SIG-M5 (cell line): ENCODE data around the gene GRM3.

Experiments
- DNase-seq: peaks from one replicate; lab custom pipeline; 2025; lab: John Stamatoyannopoulos, UW

Gene GRM3

GRCh38 chr7:86786376-86786775 is 142.7 kb downstream of the GRM3 start:
- no peak for DNase-seq

- DNase-seq: no peak
Observed at GRCh38 chr7:86788948-86789347, 145.2 kb downstream of the GRM3 start.

DNA sequence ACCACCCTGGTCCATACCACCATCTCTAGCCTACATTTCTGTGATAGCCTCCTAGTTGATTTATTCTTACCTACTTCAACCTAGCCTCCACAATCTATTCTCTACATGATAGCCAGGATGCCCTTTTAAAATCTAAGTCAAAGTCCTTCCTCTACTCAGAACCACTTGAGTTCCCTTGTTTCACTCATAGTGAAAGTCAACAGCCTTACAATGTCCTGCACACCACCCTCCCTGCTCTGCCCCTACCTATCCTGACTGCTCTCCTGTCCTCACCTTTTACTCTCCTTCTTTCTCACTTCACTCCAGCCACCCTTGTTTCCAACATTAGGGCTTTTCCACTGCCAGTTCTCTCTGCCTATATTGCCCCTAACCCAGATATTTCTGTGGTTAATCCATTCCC is 146.7 kb downstream of the GRM3 start:
- DNase-seq: no peak

DNA sequence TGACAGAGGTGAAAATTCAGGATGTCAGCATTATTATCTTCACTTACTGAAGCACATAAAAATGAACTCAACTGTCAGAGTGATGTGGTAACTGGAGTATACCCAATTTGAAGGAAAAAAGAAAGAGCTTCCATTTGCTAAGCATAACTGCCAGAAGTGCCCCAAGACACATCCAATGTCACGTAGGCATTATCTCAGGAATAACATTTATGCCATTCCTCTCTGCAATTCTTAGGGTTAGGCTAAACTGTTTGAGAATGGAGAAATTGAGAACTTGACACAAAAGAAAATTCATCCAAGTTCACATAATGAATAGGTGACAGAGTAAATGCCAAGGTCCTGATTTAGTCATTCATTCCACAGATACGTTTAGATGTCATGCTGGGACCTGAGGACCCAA is 148.6 kb downstream of the GRM3 start:
- DNase-seq: no peak

GRCh38 chr7:86793136-86793535 is 149.4 kb downstream of the GRM3 start:
- DNase-seq: no peak

- DNase-seq: no peak
Observed at GRCh38 chr7:86814661-86815379, 171.1 kb downstream of the GRM3 start.

GRCh38 chr7:86815556-86815955 is 171.8 kb downstream of the GRM3 start:
- no peak for DNase-seq

- no peak for DNase-seq
Observed at GRCh38 chr7:86818903-86819302, 175.2 kb downstream of the GRM3 start.

GRCh38 chr7:86823769-86824168 is 180.1 kb downstream of the GRM3 start:
- no peak for DNase-seq

DNA sequence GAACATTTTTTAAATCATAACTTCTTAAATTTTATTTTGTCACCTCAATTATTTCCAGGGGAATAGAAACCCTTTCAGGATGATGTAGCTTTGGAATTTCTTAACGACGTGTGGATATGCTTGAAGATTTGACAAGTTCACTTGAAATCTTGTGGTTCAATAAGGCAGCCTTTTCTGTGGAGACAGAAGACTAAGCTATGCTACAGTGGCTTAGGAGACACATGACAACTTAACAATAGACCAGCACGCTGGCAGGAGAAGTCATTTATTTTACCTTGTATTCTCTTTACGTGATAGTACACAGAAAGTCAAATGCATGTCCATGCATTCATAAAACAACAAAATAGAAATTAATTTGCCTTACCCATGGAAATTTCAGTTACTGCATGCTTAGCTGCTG is 181.6 kb downstream of the GRM3 start:
- DNase-seq: no peak

- DNase-seq: no peak
Observed at GRCh38 chr7:86826948-86827347, 183.2 kb downstream of the GRM3 start.

DNA sequence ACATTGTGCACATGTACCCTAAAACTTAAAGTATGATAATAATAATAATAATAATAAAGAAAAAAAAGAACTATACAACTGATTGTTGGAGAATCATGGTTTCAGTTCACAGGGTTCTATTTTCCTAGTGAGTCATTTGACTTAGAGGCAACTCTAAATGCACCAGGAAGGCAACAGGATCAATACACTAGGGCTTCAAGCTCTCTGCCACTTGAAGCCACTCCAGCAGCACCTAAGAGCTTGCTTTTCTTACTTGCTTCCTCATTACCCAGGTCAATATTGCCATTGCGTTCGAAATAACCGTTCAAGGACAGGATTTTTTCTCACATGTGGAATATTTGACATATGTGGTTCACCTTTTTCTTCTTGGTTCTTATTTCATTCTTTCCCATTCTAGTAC is 189.7 kb downstream of the GRM3 start:
- DNase-seq: no peak

- DNase-seq: no peak
Observed at GRCh38 chr7:86837235-86837634, 193.5 kb downstream of the GRM3 start.

- no peak for DNase-seq
Observed at GRCh38 chr7:86844608-86845007, 200.9 kb downstream of the GRM3 start.

DNA sequence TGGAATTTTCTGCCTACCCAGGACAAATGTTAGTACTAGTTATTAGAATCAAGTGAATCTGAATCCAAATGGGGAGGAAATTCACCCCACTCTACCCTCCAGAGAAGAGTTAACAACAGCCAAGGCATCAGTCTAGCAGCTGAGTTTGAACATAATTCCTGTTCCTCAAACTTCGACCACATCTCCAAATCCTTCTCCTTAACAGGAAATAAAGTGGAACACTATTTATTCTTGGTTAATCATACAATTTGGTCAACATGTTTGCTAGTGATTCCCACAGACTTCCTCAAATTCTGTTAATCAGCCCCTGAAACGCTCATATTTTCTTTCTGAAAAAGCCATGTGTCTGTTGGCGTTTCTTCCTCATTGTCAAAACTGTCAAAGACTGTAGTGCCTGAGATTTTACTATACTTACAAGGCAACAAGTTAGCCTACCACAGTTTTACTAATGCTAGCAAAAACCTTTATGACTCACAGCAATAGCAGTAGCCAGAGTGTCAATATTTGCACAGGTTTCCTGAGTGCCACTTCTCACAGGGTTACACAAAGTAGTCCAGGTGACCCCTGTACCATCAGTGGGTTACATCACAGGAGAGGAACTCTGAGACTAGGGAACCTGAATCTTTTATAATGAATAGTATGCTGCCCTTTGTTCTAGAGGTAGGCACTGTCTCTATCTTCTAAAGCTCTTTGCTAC is 202.9 kb downstream of the GRM3 start:
- no peak for DNase-seq

- no peak for DNase-seq
Observed at GRCh38 chr7:86848226-86848625, 204.5 kb downstream of the GRM3 start.

GRCh38 chr7:86851566-86851965 is 207.9 kb downstream of the GRM3 start:
- no peak for DNase-seq

DNA sequence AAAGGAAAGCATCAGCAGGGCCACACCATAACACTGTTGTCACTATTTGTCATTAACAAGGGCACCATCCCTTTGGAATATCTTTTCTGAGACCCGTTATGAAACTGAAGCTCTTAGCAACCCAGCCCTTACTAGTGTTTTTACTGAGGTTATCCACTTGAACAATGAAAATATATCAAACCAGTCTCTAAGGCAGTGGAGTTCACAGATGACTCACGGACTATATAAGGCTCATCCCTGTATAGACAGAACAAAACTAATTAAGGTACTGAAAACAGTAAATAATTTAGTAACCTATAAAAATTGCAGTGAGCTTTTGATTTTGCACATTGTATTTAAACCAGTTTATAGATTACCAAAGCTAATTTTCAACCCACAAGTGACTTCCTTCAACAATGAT is 219.7 kb downstream of the GRM3 start:
- no peak for DNase-seq

- no peak for DNase-seq
Observed at GRCh38 chr7:86867163-86867762, 223.6 kb downstream of the GRM3 start.

DNA sequence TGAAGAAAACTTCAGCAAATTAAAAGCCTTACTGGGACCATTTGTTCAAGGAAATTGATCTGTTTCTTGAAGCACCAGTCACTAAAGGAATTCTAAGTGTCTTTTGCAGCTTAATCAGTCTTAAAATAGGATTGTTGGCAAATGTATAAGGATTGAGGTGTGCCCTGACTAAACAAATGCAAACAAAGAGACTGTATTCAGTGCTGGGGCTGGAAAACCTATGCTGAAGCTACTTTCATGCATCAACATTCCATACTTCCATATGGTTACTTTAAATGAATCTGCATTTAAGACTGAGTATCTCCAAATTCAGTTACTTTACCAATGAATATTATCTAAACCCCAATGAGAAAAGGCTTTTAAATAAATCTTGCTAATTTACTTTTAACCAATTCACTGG is 232.4 kb downstream of the GRM3 start:
- no peak for DNase-seq

DNA sequence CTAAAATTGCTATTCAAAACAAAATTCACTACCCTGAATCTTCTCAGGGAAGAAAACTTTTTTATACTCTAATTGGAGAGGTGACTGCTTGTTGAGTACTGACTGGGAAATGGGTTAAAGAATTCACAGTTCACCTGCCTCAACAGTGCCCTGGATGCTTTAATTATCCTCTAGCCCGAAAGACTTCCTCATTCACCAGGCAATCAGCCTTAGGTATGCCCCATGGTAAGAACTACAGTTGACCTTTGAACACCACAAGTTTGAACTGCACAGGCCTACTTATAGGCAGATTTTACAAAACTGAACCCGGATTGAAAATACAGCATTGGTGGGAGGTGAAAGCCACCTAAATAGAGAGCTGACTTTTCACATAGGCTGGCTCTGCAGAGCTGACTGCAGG is 240.4 kb downstream of the GRM3 start:
- DNase-seq: no peak

- DNase-seq: no peak
Observed at GRCh38 chr7:86889501-86889900, 245.8 kb downstream of the GRM3 start.

GRCh38 chr7:86898171-86898570 is 254.5 kb downstream of the GRM3 start:
- DNase-seq: no peak
